ENCODE measurements around the gene ASB6. TPM values are rescaled to one million over a fixed set of nuclear protein-coding genes. Genes with fewer than 3 reads are reported as not detected.

ASB6 gene
- total and polyA plus RNA-seq, 2 donors (not counting 1 experiment from before 2014, with no cell fraction given), result 27.7 to 27.9 TPM

- Mint-ChIP-seq H3K27ac (no peak overlapping the region), H3K27me3 (no peaks in the 10 kb centered on the region), H3K4me1 (peaks cover 23% of the 10 kb centered on the region), H3K4me3 (no peak overlapping the region), H3K9me3 (ENCODE audit: insufficient read depth) (no peaks in the 10 kb centered on the region)
- no peak overlapping the region for H3K4me3 ChIP-seq (ENCODE audit: control extremely low read depth in 1 of 5, extremely low read depth in 1 of 5, insufficient read depth in 1 of 5, low read depth in 2 of 5, low read length in 4 of 5)
- DNase-seq (no peak), ATAC-seq (ENCODE audit: low read depth) (no peak)
- no peak overlapping the region for H3K27ac ChIP-seq (ENCODE audit: low read length in 2 of 2)
- 92% methylated on average over 15 of the region's 15 CpGs for WGBS (ENCODE audit: insufficient coverage)
- no peaks in the 10 kb centered on the region for H3K9me3 ChIP-seq (ENCODE audit: control extremely low read depth in 1 of 3, control insufficient read depth in 2 of 3, insufficient read depth in 1 of 3, low read length in 2 of 3)
- H4K20me1 ChIP-seq (ENCODE audit: control insufficient read depth, insufficient read depth, low read length, poor library complexity, severe bottlenecking), result no peaks in the 10 kb centered on the region
- TF ChIP-seq, protein P1, sequence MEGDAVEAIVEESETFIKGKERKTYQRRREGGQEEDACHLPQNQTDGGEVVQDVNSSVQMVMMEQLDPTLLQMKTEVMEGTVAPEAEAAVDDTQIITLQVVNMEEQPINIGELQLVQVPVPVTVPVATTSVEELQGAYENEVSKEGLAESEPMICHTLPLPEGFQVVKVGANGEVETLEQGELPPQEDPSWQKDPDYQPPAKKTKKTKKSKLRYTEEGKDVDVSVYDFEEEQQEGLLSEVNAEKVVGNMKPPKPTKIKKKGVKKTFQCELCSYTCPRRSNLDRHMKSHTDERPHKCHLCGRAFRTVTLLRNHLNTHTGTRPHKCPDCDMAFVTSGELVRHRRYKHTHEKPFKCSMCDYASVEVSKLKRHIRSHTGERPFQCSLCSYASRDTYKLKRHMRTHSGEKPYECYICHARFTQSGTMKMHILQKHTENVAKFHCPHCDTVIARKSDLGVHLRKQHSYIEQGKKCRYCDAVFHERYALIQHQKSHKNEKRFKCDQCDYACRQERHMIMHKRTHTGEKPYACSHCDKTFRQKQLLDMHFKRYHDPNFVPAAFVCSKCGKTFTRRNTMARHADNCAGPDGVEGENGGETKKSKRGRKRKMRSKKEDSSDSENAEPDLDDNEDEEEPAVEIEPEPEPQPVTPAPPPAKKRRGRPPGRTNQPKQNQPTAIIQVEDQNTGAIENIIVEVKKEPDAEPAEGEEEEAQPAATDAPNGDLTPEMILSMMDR (IDR thresholded peaks at IDR 0.05), result no peak
- TF ChIP-seq EZH2 (IDR thresholded peaks at IDR 0.05; ENCODE audit: borderline replicate concordance, insufficient read depth, low read depth, low read length, poor library complexity, severe bottlenecking), result no peak
- POLR2A ChIA-PET, result no interaction called here
- no peak overlapping the region for H3K9ac ChIP-seq (ENCODE audit: low read length)
- CTCF ChIA-PET, result interaction anchor here (0.7 to 5.9 kb wide), 8 partner anchors 19 to 475 kb away, joined by 3 to 55 read pairs (median 7); partner anchors contain the start of genes IER5L and NTMT1
- H3K4me2 ChIP-seq (replicated peaks; ENCODE audit: low read depth, low read length, poor library complexity, severe bottlenecking), result no peak overlapping the region
- peaks cover 19 to 21% of the 10 kb centered on the region in 2 donors for H3K4me1 ChIP-seq (ENCODE audit: control insufficient read depth in 2 of 2, insufficient read depth in 2 of 2, low read length in 2 of 2)
- no peaks in the 10 kb centered on the region for H3K27me3 ChIP-seq (replicated peaks in 1 of 4; ENCODE audit: control extremely low read depth in 1 of 4, control insufficient read depth in 3 of 4, insufficient read depth in 4 of 4, low read length in 3 of 4)
- intact Hi-C loops (cut with micrococcal nuclease), result no loop called here
- no peak overlapping the region for H2AFZ ChIP-seq (ENCODE audit: insufficient read depth, low read depth, low read length, poor library complexity, severe bottlenecking)
- H3K36me3 ChIP-seq (replicated peaks in 1 of 2; ENCODE audit: control extremely low read depth in 1 of 2, control insufficient read depth in 1 of 2, extremely low read depth in 1 of 2, insufficient read depth in 2 of 2, low read length in 1 of 2), result no peaks in the 10 kb centered on the region
- H3K79me2 ChIP-seq (ENCODE audit: control insufficient read depth, insufficient read depth, low read length), result no peaks in the 10 kb centered on the region
These were observed 35.6 kb downstream of the ASB6 start for GRCh38 chr9:129606161-129607026.

DNA sequence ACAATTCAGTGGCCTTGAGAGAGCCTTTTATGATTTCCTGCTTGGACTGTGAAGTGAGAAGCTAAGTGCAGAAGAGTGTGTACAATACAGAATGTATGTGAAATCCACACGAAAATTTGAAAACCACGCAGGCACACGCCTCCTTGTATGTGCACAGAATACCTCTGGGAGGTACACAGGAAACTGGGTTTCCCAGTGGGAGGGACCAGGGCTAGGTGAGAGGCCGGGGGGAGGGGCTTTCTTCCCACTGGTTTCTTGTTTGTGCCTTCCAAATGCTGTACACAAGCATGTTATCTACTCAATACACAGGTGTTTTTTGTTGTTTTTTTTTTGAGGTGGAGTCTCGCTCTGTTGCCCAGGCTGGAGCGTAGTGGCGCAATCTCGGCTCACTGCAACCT, 37.2 kb downstream of the ASB6 start:
- CTCF ChIA-PET, result interaction anchor here (1.2 to 5.9 kb wide), 5 partner anchors 431 to 473 kb away, joined by 3 to 55 read pairs (median 9); no protein-coding TSS in a partner anchor
- Mint-ChIP-seq H3K27ac (no peak overlapping the region), H3K4me3 (no peak overlapping the region), H3K27me3 (peaks cover 9% of the 10 kb centered on the region), H3K4me1 (peaks cover 15% of the 10 kb centered on the region), H3K9me3 (ENCODE audit: insufficient read depth) (no peaks in the 10 kb centered on the region)
- H3K4me1 ChIP-seq (ENCODE audit: control insufficient read depth in 2 of 2, insufficient read depth in 2 of 2, low read length in 2 of 2), result peaks cover 9 to 10% of the 10 kb centered on the region in 2 donors
- no peaks in the 10 kb centered on the region for H3K79me2 ChIP-seq (ENCODE audit: control insufficient read depth, insufficient read depth, low read length)
- H3K27ac ChIP-seq (ENCODE audit: low read length in 2 of 2), result no peak overlapping the region
- ATAC-seq (ENCODE audit: low read depth), result no peak
- H3K4me3 ChIP-seq (ENCODE audit: control extremely low read depth in 1 of 5, extremely low read depth in 1 of 5, insufficient read depth in 1 of 5, low read depth in 2 of 5, low read length in 4 of 5), result no peak overlapping the region
- H3K9me3 ChIP-seq (ENCODE audit: control extremely low read depth in 1 of 3, control insufficient read depth in 2 of 3, insufficient read depth in 1 of 3, low read length in 2 of 3), result no peaks in the 10 kb centered on the region
- TF ChIP-seq EZH2 (IDR thresholded peaks at IDR 0.05; ENCODE audit: borderline replicate concordance, insufficient read depth, low read depth, low read length, poor library complexity, severe bottlenecking), result no peak
- TF ChIP-seq, protein P1 (IDR thresholded peaks at IDR 0.05), result no peak
- no peaks in the 10 kb centered on the region for H3K36me3 ChIP-seq (replicated peaks in 1 of 2; ENCODE audit: control extremely low read depth in 1 of 2, control insufficient read depth in 1 of 2, extremely low read depth in 1 of 2, insufficient read depth in 2 of 2, low read length in 1 of 2)
- intact Hi-C loops (cut with micrococcal nuclease), result no loop called here
- no peaks in the 10 kb centered on the region for H4K20me1 ChIP-seq (ENCODE audit: control insufficient read depth, insufficient read depth, low read length, poor library complexity, severe bottlenecking)
- H3K27me3 ChIP-seq (replicated peaks in 1 of 4; ENCODE audit: control extremely low read depth in 1 of 4, control insufficient read depth in 3 of 4, insufficient read depth in 4 of 4, low read length in 3 of 4), result peaks cover 0 to 6% (median 0%) of the 10 kb centered on the region in 4 experiments
- POLR2A ChIA-PET, result no interaction called here
- no peak overlapping the region for H2AFZ ChIP-seq (ENCODE audit: insufficient read depth, low read depth, low read length, poor library complexity, severe bottlenecking)
- H3K4me2 ChIP-seq (replicated peaks; ENCODE audit: low read depth, low read length, poor library complexity, severe bottlenecking), result no peak overlapping the region
- WGBS (ENCODE audit: insufficient coverage), result 0% methylated on average over 3 of the region's 8 CpGs
- DNase-seq, result no peak
- H3K9ac ChIP-seq (ENCODE audit: low read length), result no peak overlapping the region
